ENCODE measurements around the gene SEPHS1.
"Not testable (repeated sequence)": the region's sequence is repeated elsewhere in the genome, so short reads cannot be mapped to it uniquely, and the experiment has no call there.

Gene SEPHS1

DNA sequence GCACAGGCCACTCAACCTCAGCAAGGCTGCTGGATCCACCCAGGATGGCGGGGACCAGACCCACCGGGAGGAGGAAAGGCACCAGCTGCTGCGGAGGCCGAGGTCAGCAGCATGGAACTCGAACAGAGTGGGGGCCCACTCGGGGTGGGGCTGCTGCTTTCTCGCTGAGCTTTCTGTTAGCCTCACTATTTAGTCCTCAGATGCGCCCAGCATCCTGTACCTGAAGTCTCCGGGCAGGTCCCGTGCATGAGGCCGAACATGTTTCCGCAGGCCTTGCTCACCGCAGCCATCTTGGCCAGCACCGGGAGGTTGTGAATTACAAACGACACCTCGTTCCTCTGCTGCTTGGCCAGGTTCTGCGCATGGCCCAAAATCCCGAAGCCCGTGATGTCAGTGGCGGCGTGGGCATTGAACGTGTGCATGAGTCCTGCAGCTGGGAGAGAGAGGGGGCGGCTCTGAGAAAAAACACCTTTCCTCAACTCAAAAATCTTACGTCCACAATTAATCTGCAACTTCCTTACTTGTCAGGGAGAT lies 25.4 kb downstream of the SEPHS1 start:
- DNase-seq = no peak

DNA sequence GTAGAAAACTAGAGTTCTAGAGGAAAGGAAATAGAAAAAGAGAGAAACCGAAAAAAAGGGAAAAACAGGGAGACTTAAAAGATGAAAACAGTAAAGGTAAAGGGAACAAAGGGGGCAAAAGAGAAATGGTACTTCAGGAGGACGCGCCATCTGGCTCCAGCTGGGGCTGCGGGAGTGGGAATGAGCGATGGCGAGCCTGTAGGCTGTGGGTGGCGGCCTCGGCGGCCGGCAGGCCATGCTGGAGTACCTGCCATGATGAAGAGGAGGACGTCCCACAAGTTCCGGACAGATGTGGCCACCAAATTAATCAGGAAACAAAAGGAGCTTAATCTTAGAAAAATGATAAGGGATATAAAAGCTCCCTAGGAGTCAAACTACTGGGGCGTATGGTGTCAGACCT lies 26.5 kb downstream of the SEPHS1 start:
- DNase-seq = no peak

- DNase-seq = no peak
Measured at GRCh38 chr10:13319166-13319565, 28.9 kb downstream of the SEPHS1 start.

GRCh38 chr10:13317474-13317873 lies 30.6 kb downstream of the SEPHS1 start:
- DNase-seq = no peak

GRCh38 chr10:13316635-13317311 lies 31.3 kb downstream of the SEPHS1 start:
- no peak for DNase-seq

DNA sequence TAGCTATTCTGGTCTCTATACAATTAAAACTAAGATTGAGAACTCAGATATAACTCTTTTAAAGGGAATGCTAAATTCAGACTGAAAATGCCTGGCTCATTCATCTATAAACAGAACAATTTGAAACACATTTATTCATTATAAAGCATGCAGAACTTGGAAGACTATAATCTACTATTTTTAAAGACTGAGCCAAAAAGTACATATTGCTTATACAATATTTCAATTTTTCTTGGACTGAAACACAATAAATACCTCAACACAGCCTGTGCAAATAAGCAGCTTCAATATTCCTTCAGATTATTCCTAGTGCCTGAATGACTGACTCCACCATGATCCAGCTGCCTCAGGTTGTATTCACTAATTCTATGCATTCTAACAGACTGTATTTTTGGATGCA lies 32.7 kb downstream of the SEPHS1 start:
- DNase-seq = no peak

GRCh38 chr10:13311177-13311575 lies 36.9 kb downstream of the SEPHS1 start:
- DNase-seq = no peak

- no peak for DNase-seq
Measured at GRCh38 chr10:13310518-13311176, 37.4 kb downstream of the SEPHS1 start.

- DNase-seq = no peak
Measured at GRCh38 chr10:13309792-13310191, 38.3 kb downstream of the SEPHS1 start.

DNA sequence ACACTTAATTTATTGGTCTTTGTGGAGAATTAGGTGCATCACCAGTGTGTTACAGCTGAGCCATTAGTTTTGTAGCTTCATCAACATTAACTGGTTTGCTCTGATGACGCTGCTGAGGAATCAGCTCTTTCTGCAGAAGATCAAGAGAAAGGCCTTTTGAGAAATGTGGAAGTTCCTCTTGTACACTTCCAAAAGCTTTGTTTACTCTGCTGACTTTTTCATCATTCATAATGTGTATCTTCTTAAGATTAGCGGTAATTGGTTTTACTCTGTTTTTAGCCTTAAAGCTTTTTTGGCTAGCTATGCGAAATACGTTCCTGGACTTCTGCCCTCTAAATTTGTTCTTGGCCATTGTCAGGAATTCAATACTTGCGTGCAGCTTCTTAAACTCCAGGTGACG lies 40.0 kb downstream of the SEPHS1 start:
- DNase-seq = no peak

- DNase-seq = no peak
Measured at GRCh38 chr10:13306103-13306502, 42.0 kb downstream of the SEPHS1 start.

- DNase-seq = no peak
Measured at GRCh38 chr10:13302821-13303555, 45.1 kb downstream of the SEPHS1 start.

DNA sequence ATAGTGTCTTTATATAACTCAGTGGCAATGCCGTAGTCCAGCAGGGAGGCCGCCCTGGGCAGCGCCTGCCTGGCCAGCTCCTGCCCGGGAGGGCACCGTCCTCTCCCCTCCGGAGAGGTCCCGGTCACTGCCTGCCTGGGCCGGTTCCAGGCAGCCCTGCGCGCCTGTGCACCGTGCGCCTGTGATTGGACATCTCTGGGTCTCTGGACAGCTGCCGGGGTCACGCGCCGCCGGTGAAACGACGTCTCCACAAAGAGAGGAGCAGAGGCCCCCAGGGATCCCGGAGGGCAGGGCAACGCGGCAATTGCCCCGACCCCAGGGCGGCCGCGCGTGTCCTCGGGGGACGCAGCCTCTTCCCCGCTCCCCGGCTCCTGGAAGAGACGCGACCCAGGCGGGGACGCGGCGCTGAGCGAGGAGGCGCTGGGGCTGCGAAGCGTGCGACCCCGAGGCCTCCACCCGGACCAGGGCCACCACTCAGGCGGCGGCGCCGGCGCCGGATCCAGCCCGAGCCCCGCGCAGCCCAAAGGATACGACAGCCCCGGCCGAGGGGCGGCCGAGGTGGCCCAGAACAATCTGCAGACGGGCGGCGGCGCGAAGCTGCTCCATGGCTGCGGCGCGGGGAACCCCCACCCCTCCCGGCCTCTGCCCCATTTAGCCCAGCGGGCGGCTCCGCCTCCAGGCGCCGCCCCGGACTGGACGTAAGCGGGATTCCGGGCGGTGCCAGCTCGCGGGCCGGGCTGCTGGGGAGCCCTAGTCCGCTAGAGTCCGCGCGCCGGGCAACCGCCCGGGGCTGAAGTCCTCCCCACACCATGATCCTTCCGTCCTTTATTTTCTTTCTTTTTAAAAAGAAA lies 48.4 kb downstream of the SEPHS1 start, which contains the start of gene PHYH:
Gene PHYH, minus strand, starts transcription at position 628 of the 851 bp plus-strand sequence. Its CDS starts 22 bp downstream, at position 606.
- DNase-seq = peak; percentile 90

DNA sequence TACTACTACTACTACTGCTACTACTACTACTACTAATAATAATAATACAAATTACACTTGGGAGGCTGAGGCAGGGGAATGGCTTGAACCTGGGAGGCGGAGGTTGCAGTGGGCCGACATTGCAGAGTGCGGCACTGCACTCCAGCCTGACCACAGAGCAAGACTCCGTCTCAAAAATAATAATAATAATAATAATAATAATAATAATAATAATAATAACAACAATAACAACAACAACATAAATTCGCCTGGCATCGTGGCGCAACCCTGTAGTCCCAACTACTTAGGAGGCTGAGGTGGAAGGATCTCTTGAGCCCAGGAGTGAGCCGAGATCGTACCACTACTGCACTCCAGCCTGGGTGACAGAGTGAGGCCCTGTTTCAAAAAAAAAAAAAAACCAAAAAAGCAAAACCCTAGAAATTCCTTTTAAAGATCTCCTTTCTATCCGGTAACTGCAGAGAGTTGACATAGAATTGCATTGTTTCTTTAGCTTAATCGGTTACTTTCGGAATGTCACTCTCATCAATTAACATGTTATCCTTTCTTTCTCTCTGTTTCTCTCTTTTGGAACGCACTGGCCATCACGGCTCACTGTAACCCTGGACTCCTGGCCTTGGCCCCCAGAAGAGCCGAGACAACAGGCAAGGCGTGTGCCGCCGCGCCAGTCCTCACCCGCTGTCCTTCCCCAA lies 49.2 kb downstream of the SEPHS1 start:
- DNase-seq = no peak

DNA sequence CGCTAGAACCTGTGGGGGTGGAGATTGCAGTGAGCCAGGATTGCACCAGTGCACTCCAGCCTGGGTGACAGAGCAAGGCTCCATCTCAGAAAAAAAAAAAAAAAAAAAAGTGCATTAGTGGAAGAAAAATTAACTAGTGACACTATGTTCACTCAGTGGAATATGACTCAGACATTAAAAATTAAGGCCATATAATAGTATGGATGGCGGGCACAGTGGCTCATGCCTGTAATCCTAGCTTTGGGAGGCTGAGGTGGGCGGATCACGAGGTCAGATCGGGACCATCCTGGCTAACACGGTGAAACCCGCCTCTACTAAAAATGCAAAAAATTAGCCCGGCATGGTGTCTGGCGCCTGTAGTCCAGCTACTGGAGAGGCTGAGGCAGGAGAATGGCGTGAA lies 51.6 kb downstream of the SEPHS1 start:
- DNase-seq = no peak

GRCh38 chr10:13294784-13295183 lies 53.3 kb downstream of the SEPHS1 start:
- no peak for DNase-seq

DNA sequence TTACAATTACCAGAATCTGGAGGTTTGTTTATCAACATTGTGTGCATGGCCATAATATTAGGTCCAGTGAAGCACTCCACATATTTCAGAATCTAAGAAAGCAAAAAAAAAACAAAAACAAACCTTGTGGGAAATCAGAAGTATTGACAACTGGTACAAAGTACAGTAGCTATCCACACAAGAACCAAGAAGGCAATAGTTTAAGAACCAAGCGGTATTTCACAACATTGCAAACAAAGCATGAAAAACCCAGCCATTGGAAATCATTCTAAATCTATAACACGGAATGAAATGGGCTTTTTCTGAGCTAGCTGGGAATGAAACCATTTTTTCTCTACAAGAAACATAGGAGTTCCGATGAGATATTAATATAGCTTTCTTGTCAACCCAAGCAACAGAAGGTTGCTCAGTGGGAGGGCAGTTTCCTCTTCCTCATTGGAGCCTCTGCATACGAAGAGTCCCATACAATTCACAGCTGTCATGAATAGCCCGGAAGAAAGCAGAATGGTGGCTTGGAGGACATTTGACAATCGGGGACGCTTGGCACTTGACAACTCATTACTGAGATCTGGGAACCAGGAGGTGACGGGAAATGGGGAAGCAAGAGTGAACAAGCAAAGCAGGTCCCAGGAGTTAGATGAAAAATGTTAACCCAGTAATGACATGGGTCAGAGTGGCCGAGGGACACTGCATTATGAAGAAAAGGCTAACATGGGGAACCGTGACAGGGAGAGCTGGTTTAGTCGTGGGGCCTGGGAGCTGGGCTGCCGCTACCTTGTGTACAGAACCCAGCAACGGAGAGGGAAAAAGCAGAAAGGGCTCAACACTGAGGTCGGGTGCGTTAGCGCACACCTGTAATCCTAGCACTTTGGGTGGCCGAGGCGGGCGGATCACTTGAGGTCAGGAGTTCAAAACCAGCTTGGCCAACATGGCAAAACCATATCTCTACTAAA lies 56.0 kb downstream of the SEPHS1 start:
- no peak for DNase-seq

DNA sequence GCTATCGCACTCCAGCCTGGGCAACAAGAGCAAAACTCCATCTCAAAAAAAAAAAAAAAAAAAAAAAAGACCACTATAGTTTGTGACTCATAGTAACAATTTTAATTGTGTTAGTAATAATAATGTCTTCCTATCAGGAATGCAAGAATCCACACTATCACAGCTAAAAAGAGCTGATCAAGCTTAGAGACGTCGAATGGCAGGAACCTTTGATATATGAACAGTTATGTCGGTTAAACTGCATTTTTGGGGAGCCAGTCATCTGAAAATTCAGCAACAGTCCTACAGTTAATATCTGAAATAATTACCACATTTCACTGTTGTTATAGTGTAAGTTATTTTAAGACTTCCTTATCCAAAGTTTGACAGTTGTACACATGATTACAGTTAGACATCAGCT lies 57.0 kb downstream of the SEPHS1 start:
- no peak for DNase-seq

DNA sequence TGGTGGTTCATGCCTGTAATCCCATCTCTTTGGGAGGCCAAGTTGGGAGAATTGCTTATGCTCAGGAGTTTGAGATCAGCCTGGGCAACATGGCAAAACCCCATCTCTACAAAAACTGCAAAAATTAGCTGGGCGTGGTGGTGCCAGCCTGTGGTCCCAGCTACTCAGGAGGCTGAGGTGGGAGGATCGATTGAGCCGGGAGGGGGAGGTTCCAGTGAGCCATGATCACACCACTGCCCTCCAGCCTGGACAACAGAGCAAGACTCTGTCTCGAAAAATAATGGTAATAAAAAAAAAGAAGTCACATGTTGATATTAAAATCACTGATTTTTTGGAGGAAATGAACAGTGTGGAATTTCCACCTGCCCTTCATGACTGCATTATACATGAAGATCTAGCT lies 64.0 kb downstream of the SEPHS1 start:
- no peak for DNase-seq

DNA sequence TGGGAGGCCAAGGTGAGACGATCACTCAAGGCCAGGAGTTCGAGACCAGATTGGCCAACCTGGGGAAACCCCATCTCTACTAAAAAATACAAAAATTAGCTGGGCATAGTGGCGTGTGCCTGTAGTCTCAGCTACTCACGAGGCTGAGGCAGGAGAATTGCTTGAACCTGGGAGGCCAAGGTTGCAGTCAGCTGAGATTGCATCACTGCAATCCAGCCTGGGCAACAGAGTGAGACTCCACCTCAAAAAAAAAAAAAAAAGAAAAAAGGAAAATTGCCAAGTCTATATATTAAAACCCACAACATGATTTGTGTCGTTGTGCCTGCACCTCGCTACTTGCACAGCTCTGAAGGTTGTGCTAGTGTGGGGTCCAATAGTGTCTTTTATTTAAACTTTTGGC lies 65.7 kb downstream of the SEPHS1 start:
- DNase-seq = not testable (repeated sequence)
